22Rv1 (cell line): ENCODE data around the gene COL8A1.

Experiments
- ZFX ChIP-seq: fragments of 450-650 bp; IDR thresholded peaks from 2 replicates; pipeline ENCODE4 v1.6.1; 2017; ENCODE audit warnings: antibody characterized with exemption, borderline replicate concordance
- TF ChIP-seq, protein P1 (sequence below): fragments of 450-650 bp; IDR thresholded peaks from 2 replicates; pipeline ENCODE4 v1.5.1; 2017; ENCODE audit warnings: mild to moderate bottlenecking

DNA sequence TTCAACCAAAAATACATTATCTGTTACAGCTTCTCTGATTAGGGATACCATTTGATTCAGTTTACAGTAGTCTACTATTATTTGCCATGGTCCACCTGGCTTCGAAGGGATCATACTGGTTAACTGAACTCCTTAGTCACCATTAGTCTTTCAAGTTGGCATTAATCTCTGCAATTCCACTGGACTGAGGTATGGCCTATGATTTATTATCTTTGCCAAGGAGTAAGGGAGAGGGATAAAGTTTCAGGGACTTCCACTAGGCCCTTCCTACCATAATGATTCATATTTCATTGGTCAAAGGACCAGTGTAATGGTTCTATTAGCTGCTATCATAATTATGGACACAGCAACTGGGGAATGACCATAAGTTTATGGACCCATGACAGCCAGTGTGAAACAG lies 172.0 kb downstream of the COL8A1 start:
- TF ChIP-seq, protein P1, sequence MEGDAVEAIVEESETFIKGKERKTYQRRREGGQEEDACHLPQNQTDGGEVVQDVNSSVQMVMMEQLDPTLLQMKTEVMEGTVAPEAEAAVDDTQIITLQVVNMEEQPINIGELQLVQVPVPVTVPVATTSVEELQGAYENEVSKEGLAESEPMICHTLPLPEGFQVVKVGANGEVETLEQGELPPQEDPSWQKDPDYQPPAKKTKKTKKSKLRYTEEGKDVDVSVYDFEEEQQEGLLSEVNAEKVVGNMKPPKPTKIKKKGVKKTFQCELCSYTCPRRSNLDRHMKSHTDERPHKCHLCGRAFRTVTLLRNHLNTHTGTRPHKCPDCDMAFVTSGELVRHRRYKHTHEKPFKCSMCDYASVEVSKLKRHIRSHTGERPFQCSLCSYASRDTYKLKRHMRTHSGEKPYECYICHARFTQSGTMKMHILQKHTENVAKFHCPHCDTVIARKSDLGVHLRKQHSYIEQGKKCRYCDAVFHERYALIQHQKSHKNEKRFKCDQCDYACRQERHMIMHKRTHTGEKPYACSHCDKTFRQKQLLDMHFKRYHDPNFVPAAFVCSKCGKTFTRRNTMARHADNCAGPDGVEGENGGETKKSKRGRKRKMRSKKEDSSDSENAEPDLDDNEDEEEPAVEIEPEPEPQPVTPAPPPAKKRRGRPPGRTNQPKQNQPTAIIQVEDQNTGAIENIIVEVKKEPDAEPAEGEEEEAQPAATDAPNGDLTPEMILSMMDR = no peak
- TF ChIP-seq ZFX = no peak
